Cardiac muscle cell (in vitro differentiated cells and primary cell): ENCODE results near the gene HES1. TPM values are rescaled to one million over a fixed set of nuclear protein-coding genes. Genes with fewer than 3 reads are reported as not detected.

ENCODE experiments used
- DNase-seq, 2 donors: peaks; one replicate each; pipeline versions ENCODE4 v3.0.0 to v3.0.0-alpha.2; 2010 to 2017; ENCODE audit warnings: low read depth in 1 of 2, low spot score in 1 of 2
- H3K27ac ChIP-seq: fragments of 200-600 bp; sonication (generic); 2 replicates; pipeline ENCODE4 v1.5.1; 2016
- H3K27me3 ChIP-seq: fragments of 200-600 bp; sonication (generic); 2 replicates; pipeline ENCODE4 v1.6.0; 2016; ENCODE audit warnings: control low read depth
- H3K36me3 ChIP-seq: fragments of 200-600 bp; sonication (generic); 2 replicates; pipeline ENCODE4 v1.5.1; 2016; ENCODE audit warnings: control low read depth
- H3K4me1 ChIP-seq: fragments of 200-600 bp; sonication (generic); 2 replicates; pipeline ENCODE4 v1.8.1; 2017; ENCODE audit warnings: low read depth, mild to moderate bottlenecking, mixed run types
- H3K4me3 ChIP-seq: fragments of 200-600 bp; sonication (generic); 2 replicates; pipeline ENCODE4 v1.5.1; 2016; ENCODE audit warnings: mild to moderate bottlenecking
- H3K9me3 ChIP-seq: fragments of 200-600 bp; sonication (generic); 2 replicates; pipeline ENCODE4 v1.5.1; 2017; ENCODE audit warnings: low read depth, mild to moderate bottlenecking, control low read depth
- polyA plus RNA-seq: library from polyadenylated mRNA; unstranded; fragments of >200 nt; fragmentation: Nextera tagmentation; extraction: Ambion mirVana; gene quantifications from 2 replicates; pipeline ENCODE4 v1.2.1, GENCODE V29; 2016
- total RNA-seq: library from RNA; depleted of rRNA; stranded (reverse); fragments of >200 nt; gene quantifications from 2 replicates; pipeline ENCODE4 v1.2.3, GENCODE V29; 2016
- TF ChIP-seq, protein P1 (sequence below): IDR thresholded peaks from 2 replicates; pipeline ENCODE4 v1.5.1; 2012; ENCODE audit warnings: low read depth, mild to moderate bottlenecking, low read length

HES1 gene
- total and polyA plus RNA-seq, 2 experiments from 2014 or later, result 22.6 to 33.9 TPM

DNA sequence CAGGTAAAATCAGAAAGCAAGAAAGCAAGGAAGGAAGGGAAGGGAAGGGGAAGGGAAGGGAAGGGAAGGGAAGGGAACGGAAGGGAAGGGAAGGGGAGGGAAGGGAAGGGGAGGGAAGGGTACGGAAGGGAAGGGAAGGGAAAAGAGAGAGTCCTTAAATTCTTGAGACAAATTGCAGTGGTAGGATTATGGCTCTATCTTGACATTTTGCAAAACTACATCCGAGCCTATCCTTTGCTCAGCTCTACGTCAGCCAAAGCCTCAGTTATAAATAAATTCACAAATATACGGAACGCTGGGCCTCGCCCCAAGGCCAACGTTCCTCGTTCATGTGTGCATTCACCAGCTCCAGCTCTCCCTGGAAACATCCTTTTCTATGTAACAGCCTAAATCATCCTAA, 25.5 kb upstream of the HES1 start:
- Histone ChIP-seq H3K36me3 (no peaks in the 10 kb centered on the region), H3K4me1 (peaks cover 1% of the 10 kb centered on the region), H3K27ac (no peak overlapping the region), H3K9me3 (no peaks in the 10 kb centered on the region), H3K4me3 (no peak overlapping the region), H3K27me3 (no peaks in the 10 kb centered on the region)
- TF ChIP-seq, protein P1, sequence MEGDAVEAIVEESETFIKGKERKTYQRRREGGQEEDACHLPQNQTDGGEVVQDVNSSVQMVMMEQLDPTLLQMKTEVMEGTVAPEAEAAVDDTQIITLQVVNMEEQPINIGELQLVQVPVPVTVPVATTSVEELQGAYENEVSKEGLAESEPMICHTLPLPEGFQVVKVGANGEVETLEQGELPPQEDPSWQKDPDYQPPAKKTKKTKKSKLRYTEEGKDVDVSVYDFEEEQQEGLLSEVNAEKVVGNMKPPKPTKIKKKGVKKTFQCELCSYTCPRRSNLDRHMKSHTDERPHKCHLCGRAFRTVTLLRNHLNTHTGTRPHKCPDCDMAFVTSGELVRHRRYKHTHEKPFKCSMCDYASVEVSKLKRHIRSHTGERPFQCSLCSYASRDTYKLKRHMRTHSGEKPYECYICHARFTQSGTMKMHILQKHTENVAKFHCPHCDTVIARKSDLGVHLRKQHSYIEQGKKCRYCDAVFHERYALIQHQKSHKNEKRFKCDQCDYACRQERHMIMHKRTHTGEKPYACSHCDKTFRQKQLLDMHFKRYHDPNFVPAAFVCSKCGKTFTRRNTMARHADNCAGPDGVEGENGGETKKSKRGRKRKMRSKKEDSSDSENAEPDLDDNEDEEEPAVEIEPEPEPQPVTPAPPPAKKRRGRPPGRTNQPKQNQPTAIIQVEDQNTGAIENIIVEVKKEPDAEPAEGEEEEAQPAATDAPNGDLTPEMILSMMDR, result no peak
- no peak for DNase-seq

DNA sequence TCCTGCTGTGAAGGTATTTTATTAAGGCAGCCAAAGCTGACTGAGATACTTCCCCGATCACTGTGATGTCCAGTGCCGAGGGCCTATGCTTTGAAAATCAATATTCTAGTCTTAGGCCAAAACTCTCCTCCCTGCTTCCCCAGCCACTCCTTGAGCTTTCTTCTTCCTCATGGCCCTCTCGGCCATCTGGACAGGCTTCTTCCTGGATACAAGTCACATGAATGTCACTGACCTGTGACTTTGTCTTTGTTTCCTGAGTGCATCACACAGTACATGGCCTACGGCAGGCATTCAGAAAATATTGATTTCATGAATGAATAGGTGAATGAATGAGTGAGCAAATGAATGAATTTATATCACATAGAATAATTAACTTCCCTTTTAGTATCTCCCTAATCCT, 24.6 kb upstream of the HES1 start:
- Histone ChIP-seq H3K27ac (no peak overlapping the region), H3K9me3 (no peaks in the 10 kb centered on the region), H3K4me3 (no peak overlapping the region), H3K4me1 (peaks cover 4% of the 10 kb centered on the region), H3K36me3 (no peaks in the 10 kb centered on the region), H3K27me3 (no peaks in the 10 kb centered on the region)
- DNase-seq, result no peak
- TF ChIP-seq, protein P1, result no peak

DNA sequence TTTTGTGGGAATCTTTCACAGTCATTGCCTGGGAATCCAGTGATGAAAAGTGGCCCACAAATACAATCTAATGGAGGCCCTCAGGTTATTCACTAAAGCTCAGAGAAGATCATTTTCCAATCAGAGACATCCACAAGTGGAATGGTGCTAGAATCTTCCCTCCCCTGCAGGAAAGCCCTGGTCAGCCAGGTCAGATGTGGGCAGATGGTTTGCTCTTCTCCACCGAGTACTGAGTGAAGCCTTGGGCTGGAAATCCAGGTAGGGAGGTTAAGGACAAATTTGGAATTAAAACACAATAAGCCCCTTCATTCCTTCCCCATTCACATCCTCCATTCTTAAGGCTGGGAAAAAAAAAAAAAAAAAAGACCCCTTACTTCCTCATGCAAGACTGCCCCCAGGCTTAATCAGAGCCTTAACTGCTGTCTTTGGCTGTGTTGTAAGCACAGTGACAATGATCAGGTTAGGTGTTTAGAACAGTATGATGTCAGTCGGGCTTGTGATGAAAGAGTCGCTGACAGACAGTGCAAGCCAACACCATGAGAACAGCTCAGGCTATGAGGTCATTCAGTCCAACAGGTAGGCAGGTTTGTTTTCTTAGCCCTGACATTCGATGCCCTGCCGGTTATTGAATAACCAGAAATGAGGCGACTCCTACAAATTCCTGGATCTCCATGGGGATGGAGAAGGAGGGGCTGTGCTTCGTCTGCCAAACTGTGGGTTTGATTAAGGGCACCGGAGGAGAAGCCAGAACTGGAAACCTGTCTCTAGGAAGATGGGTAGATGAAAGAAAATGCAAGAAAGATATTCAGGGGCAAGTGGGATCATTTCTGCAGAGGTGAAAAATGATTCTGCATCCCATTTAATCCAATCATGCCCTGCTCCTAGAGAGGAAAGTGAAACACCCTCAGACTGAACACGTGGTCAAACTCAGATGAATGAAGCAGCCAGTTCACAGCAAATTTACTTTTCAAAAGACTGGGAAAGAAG, 23.5 kb upstream of the HES1 start:
- H3K27me3 ChIP-seq, result no peaks in the 10 kb centered on the region
- H3K4me1 ChIP-seq, result peaks cover 4% of the 10 kb centered on the region
- no peak for DNase-seq
- no peaks in the 10 kb centered on the region for H3K36me3 ChIP-seq
- no peaks in the 10 kb centered on the region for H3K9me3 ChIP-seq
- H3K27ac ChIP-seq, result no peak overlapping the region
- no peak overlapping the region for H3K4me3 ChIP-seq
- TF ChIP-seq, protein P1, result no peak

DNA sequence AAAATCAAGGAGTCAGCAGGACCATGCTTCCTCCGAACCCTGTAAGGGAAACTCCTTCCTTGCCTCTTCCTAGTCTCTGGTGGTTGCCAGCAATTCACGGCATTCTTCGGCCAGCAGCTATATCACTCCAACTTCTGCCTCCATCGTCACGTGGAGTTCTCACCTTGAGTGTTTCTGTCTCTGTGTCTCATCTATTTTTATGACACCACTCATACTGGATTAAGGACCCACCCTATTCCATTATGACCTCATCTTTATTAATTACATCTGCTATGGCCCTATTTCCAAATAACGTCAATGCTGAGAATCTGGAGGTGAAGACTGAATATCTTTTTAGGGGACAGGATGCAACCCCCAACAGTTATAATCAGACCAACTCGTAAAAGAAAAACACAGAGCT, 21.8 kb upstream of the HES1 start:
- Histone ChIP-seq H3K9me3 (no peaks in the 10 kb centered on the region), H3K27me3 (no peaks in the 10 kb centered on the region), H3K27ac (no peak overlapping the region), H3K4me3 (no peak overlapping the region), H3K36me3 (no peaks in the 10 kb centered on the region), H3K4me1 (peaks cover 4% of the 10 kb centered on the region)
- DNase-seq, result no peak
- TF ChIP-seq, protein P1, result no peak

DNA sequence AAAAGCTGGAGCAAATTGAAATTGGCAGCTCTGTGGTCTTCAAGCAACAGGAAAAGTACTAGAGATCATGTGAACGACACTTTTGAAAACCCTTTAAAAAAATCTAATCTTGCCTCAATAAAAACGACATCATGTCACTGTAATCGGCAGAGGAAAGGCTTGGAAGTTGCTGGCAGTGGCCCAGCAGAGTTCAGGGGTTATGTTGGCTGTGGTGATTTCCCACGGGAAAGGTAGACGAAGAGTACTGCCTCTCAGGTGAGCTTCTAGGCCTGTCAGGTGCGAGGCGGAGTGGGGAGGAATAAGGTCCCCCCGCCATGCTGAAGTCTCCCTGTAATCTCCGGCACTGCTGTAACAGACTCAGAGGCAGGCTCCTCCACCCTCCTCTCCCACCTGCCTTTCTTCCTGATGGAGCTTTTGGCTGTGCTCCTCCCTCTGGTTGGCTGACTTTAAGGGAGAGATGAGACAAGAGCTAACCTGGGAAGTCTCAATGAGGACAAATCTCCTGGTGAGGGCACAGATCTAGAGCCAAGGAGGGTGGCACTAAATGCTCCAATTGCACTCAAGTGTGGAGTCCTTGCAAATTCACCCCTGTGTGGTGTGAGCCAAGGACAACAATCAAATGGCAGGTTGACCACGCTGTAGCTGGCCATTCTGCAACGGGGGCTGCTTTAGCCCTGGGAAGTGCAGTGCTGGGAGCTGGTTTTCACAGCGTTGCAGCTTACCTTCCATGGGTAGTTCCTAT, 18.7 kb upstream of the HES1 start:
- DNase-seq, result no peak
- no peaks in the 10 kb centered on the region for H3K36me3 ChIP-seq
- TF ChIP-seq, protein P1, result no peak
- H3K27ac ChIP-seq, result no peak overlapping the region
- no peaks in the 10 kb centered on the region for H3K9me3 ChIP-seq
- H3K4me3 ChIP-seq, result no peak overlapping the region
- peaks cover 4% of the 10 kb centered on the region for H3K4me1 ChIP-seq
- H3K27me3 ChIP-seq, result peaks cover 3% of the 10 kb centered on the region
